HG03039 (cell line): Measurements from ENCODE around the gene CAMK4.
A peak's percentile ranks its signal among the peaks of the same experiment; 100 is the strongest.
"Not testable (repeated sequence)": the region's sequence is repeated elsewhere in the genome, so short reads cannot be mapped to it uniquely, and the experiment has no call there.

Experiments
- ATAC-seq: cut with Tn5 transposase; IDR thresholded peaks from one replicate; pipeline ENCODE4 v1.9.1; 2021; ENCODE audit warnings: mild to moderate bottlenecking, moderate library complexity; ENCODE audit not compliant: unreplicated experiment

Gene CAMK4

GRCh38 chr5:111255169-111255568 is 31.0 kb downstream of the CAMK4 start:
- ATAC-seq: peak; percentile 3

DNA sequence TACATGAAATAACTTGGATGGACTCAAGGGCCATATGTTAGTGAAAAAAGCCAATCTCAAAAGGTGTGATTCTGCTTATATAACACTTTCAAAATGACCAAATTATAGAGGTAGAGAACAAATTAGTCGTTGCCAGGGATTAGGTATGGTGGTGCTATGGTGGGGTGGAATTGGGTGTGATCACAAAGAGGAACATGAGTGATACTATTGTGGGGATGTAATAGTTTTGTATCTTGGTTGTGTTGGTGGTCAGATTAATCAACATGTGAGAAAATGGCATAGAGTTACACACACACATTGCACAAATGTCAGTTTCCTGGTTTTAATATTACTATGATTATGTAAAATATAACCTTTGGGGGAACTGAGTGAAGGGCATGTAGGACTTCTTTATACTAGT is 31.9 kb downstream of the CAMK4 start:
- ATAC-seq: no peak

DNA sequence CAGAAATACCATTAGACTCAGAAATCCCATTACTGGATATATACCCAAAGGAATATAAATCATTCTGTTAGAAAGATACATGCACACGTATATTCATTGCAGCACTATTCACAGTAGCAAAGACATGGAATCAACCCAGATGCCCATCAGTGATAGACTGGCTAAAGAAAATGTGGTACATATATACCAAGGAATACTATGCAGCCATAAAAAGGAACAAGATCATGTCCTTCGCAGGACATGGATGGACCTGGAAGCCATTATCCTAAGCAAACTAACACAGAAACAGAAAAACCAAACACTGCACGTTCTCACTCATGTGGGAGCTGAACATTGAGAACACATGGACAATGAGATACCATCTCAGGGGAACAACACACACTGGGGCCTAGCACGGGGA is 33.4 kb downstream of the CAMK4 start:
- ATAC-seq: not testable (repeated sequence)

DNA sequence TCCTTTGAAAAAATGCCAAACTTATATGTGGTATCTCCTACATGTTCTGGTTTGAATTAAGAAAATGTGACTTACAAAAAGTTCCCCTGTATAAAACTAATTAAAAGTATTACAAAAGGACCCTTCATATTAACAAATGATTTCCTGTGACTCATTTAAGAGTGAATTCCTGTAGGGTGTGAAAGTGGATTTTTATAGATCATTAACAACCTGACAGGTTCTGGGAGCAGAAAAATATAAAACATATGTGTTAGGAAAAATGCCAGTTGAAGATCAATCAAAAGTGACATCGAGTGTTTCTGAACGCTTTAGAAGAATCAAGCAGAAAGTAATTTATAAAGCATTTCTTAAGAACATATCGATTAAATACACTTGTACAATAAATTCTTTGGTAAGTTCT is 35.5 kb downstream of the CAMK4 start:
- ATAC-seq: no peak

DNA sequence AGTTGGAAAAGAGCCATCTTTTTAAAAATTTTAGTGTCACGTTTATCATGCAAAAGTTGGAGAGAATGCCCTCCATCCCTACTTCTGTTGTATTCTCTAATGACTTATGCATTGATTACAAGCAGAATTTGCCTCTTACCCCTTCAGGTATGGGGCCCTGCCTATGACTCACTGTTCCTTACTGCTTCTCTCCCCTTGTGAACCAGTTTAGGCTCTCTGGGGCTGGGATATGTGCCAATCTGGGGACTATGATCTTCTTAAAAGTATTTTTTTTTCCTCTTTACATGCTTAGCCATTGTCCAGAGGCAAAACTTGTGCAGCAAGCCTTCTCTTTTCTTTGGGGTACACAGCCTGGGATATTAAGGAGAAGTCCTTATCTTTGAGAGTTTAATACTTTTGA is 37.4 kb downstream of the CAMK4 start:
- ATAC-seq: no peak

- ATAC-seq: no peak
Observed at GRCh38 chr5:111262153-111262552, 38.0 kb downstream of the CAMK4 start.

DNA sequence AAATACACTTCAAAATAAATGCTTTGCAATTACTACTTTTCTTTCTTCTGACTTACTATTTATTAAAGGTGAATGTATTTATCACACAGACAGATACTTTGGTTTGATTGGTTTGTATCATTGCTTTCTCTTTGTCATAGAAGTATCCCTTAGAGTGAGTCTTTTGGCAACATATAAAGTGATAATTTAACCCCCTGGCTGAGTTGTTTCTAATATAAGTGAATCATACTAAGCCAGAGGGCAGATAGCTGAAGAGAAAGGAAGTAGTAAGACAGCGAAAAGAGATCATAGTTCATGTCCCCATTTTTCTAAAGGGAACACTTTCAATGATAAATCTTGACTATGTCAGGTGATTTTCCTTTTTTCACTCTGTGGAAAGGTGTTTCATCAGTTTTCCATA is 38.6 kb downstream of the CAMK4 start:
- no peak for ATAC-seq

- ATAC-seq: no peak
Observed at GRCh38 chr5:111266491-111266890, 42.3 kb downstream of the CAMK4 start.

- ATAC-seq: no peak
Observed at GRCh38 chr5:111268300-111268699, 44.1 kb downstream of the CAMK4 start.

DNA sequence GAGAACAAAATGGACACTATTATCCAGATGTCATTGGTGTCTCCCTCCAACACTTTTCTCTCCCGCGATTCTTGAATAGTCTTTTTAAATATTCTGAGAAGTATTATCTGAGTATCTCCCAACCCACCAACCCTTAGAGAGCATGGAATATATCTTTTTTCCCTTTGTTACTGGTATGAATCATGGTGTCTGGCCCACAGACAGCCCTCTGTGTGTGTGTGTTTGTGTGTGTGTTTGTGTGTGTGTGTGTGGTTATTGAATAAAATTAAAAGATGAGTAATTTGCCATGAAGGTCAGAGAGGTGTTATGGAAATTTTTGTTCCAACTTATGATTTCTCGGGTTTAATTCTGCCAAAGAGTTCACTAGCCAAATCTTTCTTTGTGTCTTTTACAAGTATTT is 47.7 kb downstream of the CAMK4 start:
- no peak for ATAC-seq

- ATAC-seq: no peak
Observed at GRCh38 chr5:111277061-111277460, 52.9 kb downstream of the CAMK4 start.

- peak; percentile 90 for ATAC-seq
Observed at GRCh38 chr5:111278858-111279504, 54.8 kb downstream of the CAMK4 start.

- ATAC-seq: no peak
Observed at GRCh38 chr5:111280282-111280951, 56.2 kb downstream of the CAMK4 start.

- no peak for ATAC-seq
Observed at GRCh38 chr5:111282798-111283197, 58.6 kb downstream of the CAMK4 start.

- no peak for ATAC-seq
Observed at GRCh38 chr5:111284825-111285224, 60.6 kb downstream of the CAMK4 start.

DNA sequence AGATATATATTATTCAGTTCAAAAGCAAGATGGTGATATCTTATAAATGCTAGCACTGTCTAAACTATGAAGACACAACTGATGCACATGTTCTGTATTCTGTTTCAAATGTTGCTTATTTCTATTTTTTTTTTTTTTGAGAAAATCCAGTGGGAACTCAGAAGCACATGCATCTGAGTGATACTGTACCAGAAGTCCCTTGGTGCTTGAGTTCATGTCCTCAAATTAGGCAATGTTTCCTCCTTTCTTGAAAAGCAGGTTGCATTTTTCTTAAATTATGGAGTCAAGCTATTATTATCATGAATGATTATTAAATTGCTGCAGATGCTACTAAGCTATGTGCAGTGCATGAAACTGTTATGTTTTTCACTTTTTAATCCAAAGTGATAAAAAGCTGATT is 70.4 kb downstream of the CAMK4 start:
- ATAC-seq: no peak

GRCh38 chr5:111295649-111296048 is 71.5 kb downstream of the CAMK4 start:
- no peak for ATAC-seq

GRCh38 chr5:111296570-111296969 is 72.4 kb downstream of the CAMK4 start:
- ATAC-seq: no peak

GRCh38 chr5:111299067-111299481 is 74.9 kb downstream of the CAMK4 start:
- ATAC-seq: no peak

DNA sequence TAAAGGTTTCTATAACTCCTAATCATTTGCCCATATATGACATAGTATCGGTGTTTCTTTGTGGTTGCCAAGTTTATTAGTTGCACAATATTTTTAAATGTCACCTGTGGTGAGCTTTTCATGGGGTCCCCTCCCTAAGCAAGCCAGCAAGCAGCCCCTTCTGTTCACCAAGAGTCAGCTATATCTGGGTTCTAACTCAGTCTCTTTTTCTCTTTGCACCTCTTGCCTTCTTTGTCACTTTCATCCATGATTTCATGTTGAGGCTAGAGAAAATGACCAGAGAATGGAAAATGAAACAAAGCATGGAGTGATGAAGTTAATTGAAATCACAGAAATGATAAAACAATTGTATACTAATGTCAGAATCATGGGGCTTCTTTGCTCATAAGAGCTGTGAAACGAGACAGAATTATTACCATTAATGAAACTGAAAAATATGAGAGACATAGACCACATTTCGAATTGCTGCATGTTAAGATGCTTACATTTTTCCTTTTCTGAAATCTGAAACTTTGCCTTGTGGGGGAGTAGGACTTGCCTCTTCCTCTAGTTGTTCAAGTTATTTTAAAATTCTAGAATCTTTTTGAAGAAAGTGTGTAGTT is 75.7 kb downstream of the CAMK4 start:
- no peak for ATAC-seq

DNA sequence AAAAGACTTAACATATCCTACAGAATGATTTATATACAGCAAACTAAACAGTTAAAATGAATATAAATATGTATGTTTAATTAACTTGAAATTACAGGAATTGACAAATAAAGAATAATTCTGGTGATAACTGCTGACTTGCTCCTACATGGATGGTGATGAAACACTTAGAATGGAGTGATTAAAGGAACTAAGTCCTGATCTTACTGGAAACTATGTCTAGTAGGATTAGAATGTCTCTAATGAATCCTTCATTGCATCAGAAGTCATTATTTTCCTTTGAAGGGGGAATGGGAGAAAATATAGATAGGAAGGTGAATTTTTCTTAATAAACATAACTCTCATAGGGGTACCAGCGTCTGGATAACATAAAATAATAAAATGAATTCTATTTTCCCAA is 77.1 kb downstream of the CAMK4 start:
- no peak for ATAC-seq

- not testable (repeated sequence) for ATAC-seq
Observed at GRCh38 chr5:111302043-111302442, 77.9 kb downstream of the CAMK4 start.
